ENCODE measurements around the gene SRD5A1. TPM values are rescaled to one million over a fixed set of nuclear protein-coding genes. Genes with fewer than 3 reads are reported as not detected.

Gene SRD5A1
- polyA plus RNA-seq, 3 donors = 9.9 to 12.0 (median 10.6) TPM

DNA sequence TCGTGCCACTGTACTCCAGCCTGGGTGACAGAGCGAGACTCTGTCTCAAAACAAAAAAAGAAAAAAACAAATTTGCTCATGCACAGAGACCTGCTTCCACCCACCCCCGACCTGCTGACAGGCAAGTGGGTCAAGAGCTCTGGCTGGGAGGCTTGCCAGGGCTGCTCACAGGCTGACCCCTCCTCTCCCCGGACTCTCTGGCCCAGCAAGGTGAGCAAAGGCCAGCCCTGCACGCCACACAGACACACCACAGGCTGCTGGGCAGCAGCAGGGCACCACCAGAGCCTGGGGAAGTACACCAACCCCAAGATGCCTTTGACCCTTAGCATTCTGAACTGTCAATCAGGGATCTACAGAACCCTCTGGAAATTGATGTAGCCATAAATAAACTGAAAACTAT is 29.6 kb upstream of the SRD5A1 start:
- DNase-seq (ENCODE audit: low read depth in 3 of 3, low spot score in 2 of 3) = no peak

GRCh38 chr5:6604341-6604740 is 28.9 kb upstream of the SRD5A1 start:
- no peak for DNase-seq (ENCODE audit: low read depth in 3 of 3, low spot score in 2 of 3)

DNA sequence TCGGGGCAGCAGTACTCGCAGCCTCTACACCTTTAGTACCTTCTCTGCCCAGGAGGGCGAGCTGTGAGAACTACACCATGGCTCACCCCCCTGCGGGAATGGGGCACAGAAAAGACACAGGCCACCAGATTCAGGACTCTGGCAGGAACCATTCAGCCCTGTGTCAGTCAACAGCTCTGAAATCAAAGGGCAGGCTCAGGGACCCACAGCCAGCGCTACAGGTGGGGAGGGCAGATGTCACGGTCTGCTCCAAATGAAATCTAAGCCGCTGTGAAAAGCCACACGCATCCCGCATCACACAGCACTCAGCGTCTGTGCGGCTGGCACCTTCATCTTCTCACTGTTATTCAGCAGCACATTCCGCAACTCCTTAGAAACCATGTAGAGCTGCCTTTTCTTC is 28.3 kb upstream of the SRD5A1 start:
- no peak for DNase-seq (ENCODE audit: low read depth in 3 of 3, low spot score in 2 of 3)

DNA sequence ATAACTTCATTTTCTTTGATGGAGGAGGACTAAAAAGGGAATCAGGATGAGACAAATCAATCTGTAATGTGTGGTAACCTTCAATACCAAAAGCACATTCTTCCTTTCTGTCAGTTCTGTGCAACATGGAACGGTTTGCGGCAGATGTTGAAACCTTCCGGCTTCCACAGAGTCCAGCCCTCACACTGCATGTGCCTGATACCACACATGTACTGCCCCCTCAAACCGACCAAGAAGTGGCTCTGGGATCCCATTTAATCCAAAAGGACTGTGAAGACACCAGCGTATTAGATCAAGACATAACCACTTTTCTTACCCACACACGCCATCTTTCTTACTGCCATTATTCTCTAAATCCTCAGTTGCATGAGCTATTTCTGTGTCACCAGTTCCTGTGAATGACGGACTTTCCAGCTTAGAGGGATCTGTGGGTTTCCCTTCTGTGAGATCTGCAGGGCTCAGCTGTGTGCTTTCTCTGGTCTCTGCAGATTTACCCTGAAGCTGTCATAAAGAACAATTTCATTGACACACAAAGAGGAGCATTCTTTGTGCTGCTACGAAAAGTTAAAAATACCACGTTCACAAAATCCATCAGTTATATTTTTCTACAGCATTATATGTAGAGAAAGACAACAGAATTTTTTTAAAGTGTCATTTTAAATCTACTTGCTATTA is 26.2 kb upstream of the SRD5A1 start:
- DNase-seq (ENCODE audit: low read depth in 3 of 3, low spot score in 2 of 3) = no peak

DNA sequence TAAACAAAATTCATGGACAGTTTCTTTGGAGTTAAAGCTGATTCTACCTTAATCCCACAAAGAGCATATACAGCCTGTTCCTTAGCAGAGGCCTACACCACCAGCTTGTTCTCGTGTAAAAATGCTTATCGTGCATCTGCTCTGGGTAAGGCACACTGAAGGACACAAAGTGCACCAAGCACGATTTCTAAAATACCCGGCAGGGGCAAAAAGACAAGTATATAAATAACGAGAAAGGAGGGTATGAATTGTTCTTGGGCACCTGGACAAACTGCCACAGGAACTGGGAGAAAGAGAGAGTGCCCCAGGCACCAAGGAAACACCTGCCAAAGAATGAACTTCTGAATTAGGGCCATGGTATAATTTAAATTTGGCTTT is 25.7 kb upstream of the SRD5A1 start:
- DNase-seq (ENCODE audit: low read depth in 3 of 3, low spot score in 2 of 3) = no peak

DNA sequence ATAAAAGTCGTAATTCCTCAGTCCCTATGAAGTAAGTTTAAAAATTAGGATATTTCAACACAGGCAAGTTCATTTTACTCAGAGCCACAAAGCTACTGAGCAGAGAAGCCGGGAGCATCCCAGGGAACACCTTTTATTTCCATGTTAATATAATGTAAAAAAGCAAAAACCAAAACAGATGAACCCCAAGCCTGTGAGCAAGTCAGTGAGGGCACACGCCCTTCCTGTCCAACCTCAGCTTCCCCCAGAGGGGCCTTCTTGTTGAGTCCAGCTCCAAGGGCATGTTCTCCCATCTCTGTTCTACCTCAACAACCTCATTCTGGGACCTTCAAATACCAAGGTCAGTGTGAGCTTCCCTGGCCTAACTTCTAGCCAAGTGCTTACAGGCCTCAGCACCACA is 25.2 kb upstream of the SRD5A1 start:
- no peak for DNase-seq (ENCODE audit: low read depth in 3 of 3, low spot score in 2 of 3)

- no peak for DNase-seq (ENCODE audit: low read depth in 3 of 3, low spot score in 2 of 3)
These were observed 21.6 kb upstream of the SRD5A1 start for GRCh38 chr5:6611334-6612256.

- no peak for DNase-seq (ENCODE audit: low read depth in 3 of 3, low spot score in 2 of 3)
These were observed 18.0 kb upstream of the SRD5A1 start for GRCh38 chr5:6615034-6615815.

DNA sequence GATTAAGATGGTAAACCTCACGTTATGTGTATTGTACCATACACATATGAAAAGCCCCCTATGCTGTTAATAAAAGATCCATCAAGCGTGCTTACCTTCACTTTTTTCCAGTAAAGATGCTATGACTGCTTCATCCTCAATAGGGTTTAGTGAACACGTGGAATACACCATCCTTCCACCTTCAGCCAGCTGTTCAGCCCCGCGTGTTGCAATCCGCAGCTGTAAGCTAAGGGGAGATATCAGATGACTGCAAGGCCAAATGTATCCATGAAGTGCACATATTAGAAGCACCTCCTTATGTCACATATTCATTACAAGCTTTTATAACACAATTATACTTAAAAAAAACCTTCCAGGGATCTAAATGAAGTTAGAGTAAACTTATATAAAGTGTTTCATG is 16.6 kb upstream of the SRD5A1 start:
- no peak for DNase-seq (ENCODE audit: low read depth in 3 of 3, low spot score in 2 of 3)

DNA sequence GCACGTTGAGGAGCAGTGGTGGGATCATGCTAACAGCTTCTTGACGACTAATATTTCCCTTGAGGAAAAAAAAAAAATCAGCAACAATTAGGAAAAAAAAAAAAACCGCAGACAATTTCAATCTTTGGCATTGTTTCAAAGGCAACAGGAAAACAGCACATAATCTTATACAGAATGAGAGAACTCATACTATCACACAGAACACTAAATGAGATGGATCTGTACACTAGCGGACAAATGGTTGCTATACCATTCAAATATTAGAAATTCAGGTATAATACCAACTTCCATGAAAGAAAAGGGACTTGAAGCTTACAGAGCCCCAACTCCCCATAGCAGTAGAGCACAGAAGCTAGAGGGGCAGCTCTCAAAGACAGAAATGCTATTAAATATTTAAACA is 10.0 kb upstream of the SRD5A1 start:
- DNase-seq (ENCODE audit: low read depth in 3 of 3, low spot score in 2 of 3) = no peak

- no peak for DNase-seq (ENCODE audit: low read depth in 3 of 3, low spot score in 2 of 3)
These were observed 9.3 kb upstream of the SRD5A1 start for GRCh38 chr5:6623941-6624340.

DNA sequence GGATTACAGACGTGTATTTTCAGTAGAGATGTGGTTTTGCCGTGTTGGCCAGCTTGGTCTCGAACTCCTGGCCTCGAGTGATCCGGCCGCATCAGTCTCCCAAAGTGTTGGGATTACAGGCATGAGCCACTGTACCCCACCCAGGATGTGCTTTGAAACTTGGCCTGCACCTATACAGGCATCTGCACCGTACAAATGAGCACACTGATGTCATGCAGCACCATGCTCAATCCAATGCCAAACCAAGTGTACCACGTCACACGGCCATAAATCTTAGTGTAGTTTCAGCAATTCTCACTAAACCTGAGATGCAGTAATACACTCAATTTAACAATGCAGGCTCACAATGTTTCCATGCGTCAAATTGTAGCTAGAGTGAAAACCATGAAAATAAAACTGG is 6.7 kb upstream of the SRD5A1 start:
- DNase-seq (ENCODE audit: low read depth in 3 of 3, low spot score in 2 of 3) = no peak

DNA sequence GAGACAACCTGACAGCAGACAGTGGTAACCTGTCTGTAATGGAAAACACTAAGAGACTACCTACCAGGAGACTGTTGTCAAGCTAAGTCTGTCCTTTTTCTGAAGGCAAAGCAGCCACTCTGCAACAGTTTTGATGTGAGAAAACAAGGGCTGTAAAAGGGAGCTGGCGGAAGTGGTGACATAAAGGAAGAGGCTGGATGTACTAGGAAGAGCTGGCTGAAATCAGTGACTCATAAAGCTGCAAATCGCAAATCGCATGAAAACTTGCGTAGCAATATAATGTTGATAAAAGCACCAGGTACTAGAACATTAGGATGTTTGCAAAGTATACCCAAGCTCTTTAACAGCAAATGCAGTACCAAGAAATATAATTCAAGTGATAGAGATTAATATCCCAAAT is 1.8 kb upstream of the SRD5A1 start:
- DNase-seq (ENCODE audit: low read depth in 3 of 3, low spot score in 2 of 3) = no peak

DNA sequence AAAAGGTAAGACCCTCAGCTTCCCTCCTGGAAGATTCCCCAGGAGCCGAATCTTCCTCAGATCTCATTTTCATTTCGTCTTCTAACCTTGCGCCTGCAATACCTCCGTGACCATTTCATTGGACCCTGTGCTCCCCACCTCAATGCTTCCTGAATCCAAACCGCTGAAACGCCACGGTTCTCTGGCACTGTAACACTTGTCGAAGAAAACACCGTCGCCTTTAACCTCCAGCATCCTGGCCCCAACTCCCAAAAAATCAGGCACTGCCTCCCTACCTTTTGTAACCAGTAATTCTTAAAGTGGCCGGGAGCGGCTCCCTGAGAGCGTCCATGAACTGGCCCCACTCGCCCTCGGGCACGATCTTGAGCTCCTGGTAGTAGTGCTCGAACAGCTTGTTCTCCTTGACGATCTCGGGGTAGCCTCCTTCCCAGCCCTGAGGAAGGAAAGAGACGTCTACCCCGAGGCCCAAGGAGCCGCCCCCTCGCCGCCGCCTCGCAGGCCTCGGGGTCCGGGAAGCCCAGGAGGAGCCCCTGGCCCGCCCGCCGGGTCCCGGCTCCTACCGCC is 834 bp upstream of the SRD5A1 start:
- DNase-seq (ENCODE audit: low read depth in 3 of 3, low spot score in 2 of 3) = no peak

DNA sequence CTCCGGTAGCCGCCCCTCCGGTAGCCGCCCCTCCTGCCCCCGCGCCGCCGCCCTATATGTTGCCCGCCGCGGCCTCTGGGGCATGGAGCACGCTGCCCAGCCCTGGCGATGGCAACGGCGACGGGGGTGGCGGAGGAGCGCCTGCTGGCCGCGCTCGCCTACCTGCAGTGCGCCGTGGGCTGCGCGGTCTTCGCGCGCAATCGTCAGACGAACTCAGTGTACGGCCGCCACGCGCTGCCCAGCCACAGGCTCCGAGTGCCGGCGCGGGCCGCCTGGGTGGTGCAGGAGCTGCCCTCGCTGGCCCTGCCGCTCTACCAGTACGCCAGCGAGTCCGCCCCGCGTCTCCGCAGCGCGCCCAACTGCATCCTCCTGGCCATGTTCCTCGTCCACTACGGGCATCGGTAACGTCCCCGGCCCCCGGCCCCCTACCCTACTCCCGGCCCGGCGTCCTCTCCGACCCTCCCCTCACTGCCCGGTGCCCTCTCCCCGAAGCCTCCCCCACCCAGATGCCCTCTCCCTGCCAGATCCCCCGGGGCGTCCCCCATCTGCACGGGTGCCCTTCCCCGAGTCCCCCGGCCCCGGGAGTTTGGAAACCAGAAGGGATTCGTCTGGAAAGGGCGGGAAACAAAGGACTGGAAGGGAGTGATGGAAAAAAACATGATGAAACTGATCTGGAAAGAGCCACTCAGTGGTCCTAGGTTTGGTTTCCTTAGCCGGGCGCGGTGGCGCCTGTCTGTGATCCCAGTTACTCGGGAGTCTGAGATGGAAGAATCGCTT is 417 bp downstream of the SRD5A1 start:
- DNase-seq (ENCODE audit: low read depth in 3 of 3, low spot score in 2 of 3) = no peak

- DNase-seq (ENCODE audit: low read depth in 3 of 3, low spot score in 2 of 3) = no peak
These were observed 1.1 kb downstream of the SRD5A1 start for GRCh38 chr5:6634306-6634705.

GRCh38 chr5:6634788-6635430 is 1.7 kb downstream of the SRD5A1 start:
- DNase-seq (ENCODE audit: low read depth in 3 of 3, low spot score in 2 of 3) = no peak

GRCh38 chr5:6636293-6636692 is 3.1 kb downstream of the SRD5A1 start:
- no peak for DNase-seq (ENCODE audit: low read depth in 3 of 3, low spot score in 2 of 3)

GRCh38 chr5:6637022-6637421 is 3.8 kb downstream of the SRD5A1 start:
- no peak for DNase-seq (ENCODE audit: low read depth in 3 of 3, low spot score in 2 of 3)

GRCh38 chr5:6637590-6637989 is 4.3 kb downstream of the SRD5A1 start:
- DNase-seq (ENCODE audit: low read depth in 3 of 3, low spot score in 2 of 3) = no peak

Data from right renal cortex interstitium (tissue), 3 donors.